Activated naive CD4-positive, alpha-beta T cell treated with anti-CD3 and anti-CD28 coated beads, Interleukin-2, amount 50 U/mL, for 24 hours (primary cell): ENCODE measurements around the gene NTN1.
A peak's percentile ranks its signal among the peaks of the same experiment; 100 is the strongest.
"Not testable (repeated sequence)": the region's sequence is repeated elsewhere in the genome, so short reads cannot be mapped to it uniquely, and the experiment has no call there.

Source experiments
- H3K27ac Mint-ChIP-seq: one replicate; pipeline ENCODE4 v1.8.0; 2021; ENCODE audit warnings: mild to moderate bottlenecking, mixed read lengths
- H3K27me3 Mint-ChIP-seq: one replicate; pipeline ENCODE4 v1.8.0; 2021; ENCODE audit warnings: mixed read lengths
- H3K36me3 Mint-ChIP-seq: one replicate; pipeline ENCODE4 v1.8.0; 2021; ENCODE audit warnings: mixed read lengths
- H3K4me1 Mint-ChIP-seq: one replicate; pipeline ENCODE4 v1.8.0; 2021; ENCODE audit warnings: mixed read lengths
- H3K4me3 Mint-ChIP-seq: one replicate; pipeline ENCODE4 v1.8.0; 2021; ENCODE audit warnings: mild to moderate bottlenecking, mixed read lengths
- H3K9me3 Mint-ChIP-seq: one replicate; pipeline ENCODE4 v1.8.0; 2021; ENCODE audit warnings: mixed read lengths

NTN1 gene

GRCh38 chr17:9140550-9141424, 119.5 kb downstream of the NTN1 start:
- no peak overlapping the region for H3K4me3 Mint-ChIP-seq
- no peaks in the 10 kb centered on the region for H3K9me3 Mint-ChIP-seq
- no peaks in the 10 kb centered on the region for H3K4me1 Mint-ChIP-seq
- no peak overlapping the region for H3K27ac Mint-ChIP-seq
- H3K36me3 Mint-ChIP-seq = no peaks in the 10 kb centered on the region
- H3K27me3 Mint-ChIP-seq = no peaks in the 10 kb centered on the region

GRCh38 chr17:9141425-9141753, 120.1 kb downstream of the NTN1 start:
- no peak overlapping the region for H3K4me3 Mint-ChIP-seq
- no peak overlapping the region for H3K27ac Mint-ChIP-seq
- H3K36me3 Mint-ChIP-seq = no peaks in the 10 kb centered on the region
- H3K9me3 Mint-ChIP-seq = no peaks in the 10 kb centered on the region
- H3K4me1 Mint-ChIP-seq = no peaks in the 10 kb centered on the region
- H3K27me3 Mint-ChIP-seq = no peaks in the 10 kb centered on the region

GRCh38 chr17:9142772-9143494, 121.6 kb downstream of the NTN1 start:
- no peaks in the 10 kb centered on the region for H3K27me3 Mint-ChIP-seq

GRCh38 chr17:9144502-9145249, 123.4 kb downstream of the NTN1 start:
- Mint-ChIP-seq H3K4me1 (no peaks in the 10 kb centered on the region), H3K27ac (no peak overlapping the region), H3K4me3 (no peak overlapping the region), H3K27me3 (no peaks in the 10 kb centered on the region), H3K9me3 (no peaks in the 10 kb centered on the region), H3K36me3 (no peaks in the 10 kb centered on the region)

More at GRCh38 chr17:9142772-9143494, 121.6 kb downstream of the NTN1 start:
- H3K27ac Mint-ChIP-seq = no peak overlapping the region
- no peaks in the 10 kb centered on the region for H3K4me1 Mint-ChIP-seq
- no peak overlapping the region for H3K4me3 Mint-ChIP-seq
- H3K9me3 Mint-ChIP-seq = no peaks in the 10 kb centered on the region
- no peaks in the 10 kb centered on the region for H3K36me3 Mint-ChIP-seq

- no peaks in the 10 kb centered on the region for H3K27me3 Mint-ChIP-seq
- no peak overlapping the region for H3K27ac Mint-ChIP-seq
- H3K36me3 Mint-ChIP-seq = no peaks in the 10 kb centered on the region
- H3K9me3 Mint-ChIP-seq = no peaks in the 10 kb centered on the region
- no peaks in the 10 kb centered on the region for H3K4me1 Mint-ChIP-seq
- H3K4me3 Mint-ChIP-seq = no peak overlapping the region
Observed at GRCh38 chr17:9146064-9146463, 124.8 kb downstream of the NTN1 start.

GRCh38 chr17:9148905-9149525, 127.7 kb downstream of the NTN1 start:
- Mint-ChIP-seq H3K4me1 (no peaks in the 10 kb centered on the region), H3K27me3 (no peaks in the 10 kb centered on the region), H3K4me3 (no peak overlapping the region), H3K9me3 (no peaks in the 10 kb centered on the region), H3K27ac (no peak overlapping the region), H3K36me3 (no peaks in the 10 kb centered on the region)

GRCh38 chr17:9150446-9151090, 129.3 kb downstream of the NTN1 start:
- Mint-ChIP-seq H3K27ac (no peak overlapping the region), H3K4me3 (no peak overlapping the region), H3K4me1 (no peaks in the 10 kb centered on the region), H3K27me3 (no peaks in the 10 kb centered on the region), H3K9me3 (no peaks in the 10 kb centered on the region), H3K36me3 (no peaks in the 10 kb centered on the region)

- no peak overlapping the region for H3K4me3 Mint-ChIP-seq
- H3K36me3 Mint-ChIP-seq = no peaks in the 10 kb centered on the region
- H3K9me3 Mint-ChIP-seq = no peaks in the 10 kb centered on the region
- H3K27ac Mint-ChIP-seq = no peak overlapping the region
- no peaks in the 10 kb centered on the region for H3K4me1 Mint-ChIP-seq
- no peaks in the 10 kb centered on the region for H3K27me3 Mint-ChIP-seq
Observed at GRCh38 chr17:9151091-9151490, 129.8 kb downstream of the NTN1 start.

GRCh38 chr17:9151740-9152139, 130.4 kb downstream of the NTN1 start:
- not testable (repeated sequence) for H3K36me3 Mint-ChIP-seq, H3K4me3 Mint-ChIP-seq, H3K9me3 Mint-ChIP-seq, H3K27me3 Mint-ChIP-seq, H3K4me1 Mint-ChIP-seq
- H3K27ac Mint-ChIP-seq = peak overlapping the region; percentile 41

GRCh38 chr17:9158544-9159452, 137.5 kb downstream of the NTN1 start:
- H3K27me3 Mint-ChIP-seq = no peaks in the 10 kb centered on the region
- H3K4me3 Mint-ChIP-seq = no peak overlapping the region
- no peaks in the 10 kb centered on the region for H3K4me1 Mint-ChIP-seq
- no peak overlapping the region for H3K27ac Mint-ChIP-seq
- no peaks in the 10 kb centered on the region for H3K36me3 Mint-ChIP-seq
- H3K9me3 Mint-ChIP-seq = no peaks in the 10 kb centered on the region

GRCh38 chr17:9162275-9162985, 141.1 kb downstream of the NTN1 start:
- Mint-ChIP-seq H3K4me3 (no peak overlapping the region), H3K4me1 (no peaks in the 10 kb centered on the region), H3K27me3 (no peaks in the 10 kb centered on the region), H3K27ac (no peak overlapping the region), H3K36me3 (no peaks in the 10 kb centered on the region), H3K9me3 (no peaks in the 10 kb centered on the region)

GRCh38 chr17:9166788-9167187, 145.5 kb downstream of the NTN1 start:
- peaks cover 2% of the 10 kb centered on the region for H3K27me3 Mint-ChIP-seq
- H3K9me3 Mint-ChIP-seq = no peaks in the 10 kb centered on the region
- no peak overlapping the region for H3K4me3 Mint-ChIP-seq

GRCh38 chr17:9167379-9167778, 146.1 kb downstream of the NTN1 start:
- Mint-ChIP-seq H3K4me3 (no peak overlapping the region), H3K4me1 (no peaks in the 10 kb centered on the region), H3K9me3 (no peaks in the 10 kb centered on the region), H3K27me3 (peaks cover 2% of the 10 kb centered on the region), H3K36me3 (no peaks in the 10 kb centered on the region), H3K27ac (no peak overlapping the region)

More at GRCh38 chr17:9166788-9167187, 145.5 kb downstream of the NTN1 start:
- no peaks in the 10 kb centered on the region for H3K36me3 Mint-ChIP-seq
- H3K4me1 Mint-ChIP-seq = no peaks in the 10 kb centered on the region
- no peak overlapping the region for H3K27ac Mint-ChIP-seq

- H3K27ac Mint-ChIP-seq = no peak overlapping the region
- H3K9me3 Mint-ChIP-seq = no peaks in the 10 kb centered on the region
- H3K4me3 Mint-ChIP-seq = no peak overlapping the region
- no peaks in the 10 kb centered on the region for H3K4me1 Mint-ChIP-seq
- H3K36me3 Mint-ChIP-seq = no peaks in the 10 kb centered on the region
- peaks cover 2% of the 10 kb centered on the region for H3K27me3 Mint-ChIP-seq
Observed at GRCh38 chr17:9169116-9169515, 147.8 kb downstream of the NTN1 start.
